Iris pigment epithelial cell (primary cell): Measurements from ENCODE around the gene HIPK1.

Experiments used
- DNase-seq: peaks from one replicate; pipeline ENCODE4 v3.0.0-alpha.2; 2011; ENCODE audit warnings: low read depth

Gene HIPK1

GRCh38 chr1:113913887-113914664 lies 15.0 kb upstream of the HIPK1 start:
- no peak for DNase-seq

DNA sequence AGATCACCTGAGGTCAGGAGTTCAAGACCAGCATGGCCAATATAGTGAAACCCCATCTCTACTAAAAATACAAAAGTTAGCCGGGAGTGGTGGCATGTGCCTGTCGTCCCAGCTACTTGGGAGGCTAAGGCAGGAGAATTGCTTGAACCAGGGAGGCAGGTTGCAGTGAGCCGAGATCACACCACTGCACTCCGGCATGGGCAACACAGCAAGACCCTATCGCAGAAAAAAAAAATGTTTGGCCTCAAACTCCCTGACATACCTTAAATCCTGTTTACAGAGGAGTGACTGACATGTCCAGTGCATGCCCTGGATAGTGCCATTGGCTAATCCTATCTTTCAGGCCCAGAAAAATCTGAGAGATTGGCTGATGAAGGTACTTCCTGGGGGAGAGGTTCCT lies 12.2 kb upstream of the HIPK1 start:
- no peak for DNase-seq

DNA sequence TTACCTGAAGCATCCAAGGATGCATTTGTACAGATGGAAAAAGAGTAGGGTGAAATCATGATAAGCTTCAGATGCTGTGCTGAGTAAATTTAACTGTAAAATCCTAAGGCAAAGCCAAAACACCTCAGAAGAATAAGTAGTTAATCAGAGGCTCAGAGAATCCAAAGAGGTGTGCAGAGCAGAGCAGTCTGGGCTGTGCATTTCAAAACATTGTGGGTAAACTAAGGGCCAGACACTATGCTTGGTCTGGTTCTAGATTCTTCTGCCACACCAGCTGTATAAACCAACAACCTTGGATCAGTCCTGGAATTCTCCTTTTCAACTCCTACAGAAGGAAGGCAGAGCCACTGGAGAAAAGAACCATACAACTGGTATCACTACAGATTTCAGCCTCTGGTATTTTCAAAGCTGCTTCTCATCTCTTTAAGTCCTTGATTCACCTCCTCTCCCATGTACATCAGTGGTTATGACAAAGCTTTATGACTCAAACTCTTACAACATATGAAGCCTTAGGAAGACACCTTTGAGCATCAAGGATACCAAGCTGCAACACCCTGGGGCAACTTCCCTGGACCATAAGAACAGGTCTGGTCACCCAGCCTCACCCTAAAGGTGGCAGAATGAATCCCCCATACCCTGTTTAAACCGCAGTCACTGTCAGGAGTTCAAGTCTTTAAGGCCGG lies 11.6 kb upstream of the HIPK1 start:
- DNase-seq: peak; percentile 81

- DNase-seq: no peak
Observed at GRCh38 chr1:113918243-113918642, 10.9 kb upstream of the HIPK1 start.

GRCh38 chr1:113922957-113923356 lies 6.2 kb upstream of the HIPK1 start:
- no peak for DNase-seq

DNA sequence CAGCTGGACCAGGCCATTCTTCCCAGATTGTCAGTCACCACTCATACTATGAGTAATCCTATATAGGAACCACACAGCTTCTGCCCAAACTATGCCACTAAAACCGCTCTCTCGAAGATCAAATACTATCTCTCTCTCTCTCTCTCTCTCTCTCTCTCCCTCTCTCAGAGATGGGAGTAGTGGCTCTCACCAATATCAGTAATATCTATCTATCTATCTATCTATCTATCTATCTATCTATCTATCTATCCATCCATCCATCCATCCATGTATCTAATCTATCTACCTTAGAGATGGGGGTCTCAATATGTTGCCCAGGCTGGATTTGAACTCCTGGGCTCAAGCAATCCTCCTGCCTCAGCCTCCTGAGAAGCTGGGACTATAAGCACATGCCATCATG lies 4.7 kb upstream of the HIPK1 start:
- DNase-seq: no peak

DNA sequence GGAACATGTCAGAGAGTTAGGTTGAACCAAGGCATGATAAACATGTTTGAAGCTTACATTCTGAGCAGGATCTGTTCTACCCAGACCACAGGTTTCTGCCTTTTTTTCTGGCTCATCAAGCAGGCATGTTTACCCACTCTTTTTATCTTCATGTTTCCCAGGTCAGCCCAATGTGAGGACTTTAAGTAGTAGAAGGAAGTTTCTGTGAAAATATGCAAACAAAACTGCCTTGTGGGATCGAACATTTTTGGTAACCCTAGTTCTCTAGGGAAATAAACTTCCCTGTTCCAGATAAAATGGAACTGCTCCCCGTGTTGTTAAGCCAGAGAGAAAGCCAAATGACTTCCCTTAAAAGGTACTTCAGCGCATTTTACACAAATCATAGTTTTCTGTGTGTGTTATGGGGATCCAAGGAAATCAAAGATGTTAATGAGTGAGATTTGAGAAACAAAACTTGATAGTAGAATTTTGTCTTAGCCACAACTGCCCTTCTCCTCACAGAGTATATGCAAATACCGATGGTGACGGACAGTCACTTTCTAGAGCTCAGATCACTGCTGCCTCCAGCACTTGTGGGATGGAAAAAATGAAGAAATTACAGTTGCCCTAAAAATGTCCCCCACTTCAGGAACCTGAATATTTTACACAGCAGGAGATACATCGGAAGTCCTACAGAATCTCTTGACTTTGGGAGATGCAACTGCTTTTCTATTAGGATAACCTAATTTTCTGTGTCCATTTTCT lies 765 bp upstream of the HIPK1 start:
- DNase-seq: peak; percentile 40

GRCh38 chr1:113929750-113930498 lies 800 bp downstream of the HIPK1 start:
- DNase-seq: peak; percentile 31

GRCh38 chr1:113930499-113931161 lies 1.5 kb downstream of the HIPK1 start:
- DNase-seq: peak; percentile 83

- DNase-seq: peak; percentile 85
Observed at GRCh38 chr1:113931451-113931851, 2.3 kb downstream of the HIPK1 start.

- DNase-seq: no peak
Observed at GRCh38 chr1:113934006-113934405, 4.9 kb downstream of the HIPK1 start.

- no peak for DNase-seq
Observed at GRCh38 chr1:113934511-113935055, 5.5 kb downstream of the HIPK1 start.

DNA sequence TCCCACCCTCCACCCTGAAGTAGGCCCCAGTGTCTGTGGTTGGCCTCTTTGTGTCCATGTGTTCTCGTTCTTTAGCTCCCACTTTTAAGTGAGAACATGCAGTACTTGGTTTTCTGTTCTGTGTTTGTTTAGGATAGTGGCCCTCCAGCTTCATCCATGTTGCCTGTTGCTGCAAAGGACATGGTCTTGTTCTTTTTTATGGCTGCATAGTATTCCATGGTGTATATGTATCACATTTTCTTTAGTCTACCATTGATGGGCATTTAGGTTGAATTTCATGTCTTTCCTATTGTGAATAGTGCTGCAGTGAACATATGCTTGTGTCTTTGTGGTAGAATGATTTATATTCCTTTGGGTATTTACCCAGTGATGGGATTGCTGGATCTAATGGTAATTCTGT lies 6.1 kb downstream of the HIPK1 start:
- DNase-seq: no peak

DNA sequence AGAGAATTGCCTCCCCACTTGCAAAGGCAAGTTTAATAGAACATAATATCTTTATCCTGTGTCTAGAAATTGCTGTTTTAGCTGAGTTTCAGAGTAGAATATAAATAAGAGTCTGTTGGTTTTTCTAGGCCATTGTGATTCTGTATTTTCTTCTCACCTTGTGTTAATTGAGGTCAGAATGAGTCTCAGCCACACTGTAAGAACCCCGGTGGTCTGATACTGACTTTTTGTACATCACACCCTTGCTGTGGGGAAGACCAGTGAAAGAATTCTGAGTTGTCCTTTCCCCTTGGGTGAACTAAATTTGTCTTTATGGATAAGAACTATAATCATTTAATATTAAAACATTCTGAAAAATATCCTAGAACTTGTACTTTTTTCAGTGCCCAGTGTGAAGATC lies 6.8 kb downstream of the HIPK1 start:
- DNase-seq: no peak

- DNase-seq: no peak
Observed at GRCh38 chr1:113937146-113937545, 8.0 kb downstream of the HIPK1 start.

GRCh38 chr1:113938192-113938591 lies 9.1 kb downstream of the HIPK1 start:
- DNase-seq: no peak

- DNase-seq: no peak
Observed at GRCh38 chr1:113940365-113941244, 11.5 kb downstream of the HIPK1 start.

- no peak for DNase-seq
Observed at GRCh38 chr1:113941245-113941559, 12.1 kb downstream of the HIPK1 start.

- no peak for DNase-seq
Observed at GRCh38 chr1:113942527-113942926, 13.4 kb downstream of the HIPK1 start.

- peak; percentile 77 for DNase-seq
Observed at GRCh38 chr1:113943028-113943811, 14.1 kb downstream of the HIPK1 start.
